ENCODE results near the gene LPXN.

DNA sequence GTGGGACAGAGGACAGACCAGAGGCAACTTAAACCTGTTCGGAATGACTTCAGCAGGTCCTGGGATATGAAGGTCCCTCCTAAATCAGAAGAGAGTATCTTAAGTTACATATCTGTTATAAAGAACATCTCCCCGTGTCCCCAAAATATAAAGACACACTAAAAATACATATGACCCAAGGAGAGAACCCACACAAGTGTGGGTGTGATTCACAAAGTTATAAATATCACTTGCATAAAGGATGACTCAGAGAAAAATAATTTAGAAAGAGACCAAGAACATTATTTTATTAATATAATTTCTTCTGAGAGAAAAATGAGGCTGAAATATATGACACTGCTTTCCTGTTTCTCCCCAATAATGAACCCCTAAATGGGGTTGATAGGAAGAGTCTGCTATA is 82.0 kb downstream of the LPXN start:
- no peak for TF ChIP-seq EZH2 (optimal IDR thresholded peaks at IDR 0.05; ENCODE audit: low read depth, low read length)
- TF ChIP-seq, protein P1, sequence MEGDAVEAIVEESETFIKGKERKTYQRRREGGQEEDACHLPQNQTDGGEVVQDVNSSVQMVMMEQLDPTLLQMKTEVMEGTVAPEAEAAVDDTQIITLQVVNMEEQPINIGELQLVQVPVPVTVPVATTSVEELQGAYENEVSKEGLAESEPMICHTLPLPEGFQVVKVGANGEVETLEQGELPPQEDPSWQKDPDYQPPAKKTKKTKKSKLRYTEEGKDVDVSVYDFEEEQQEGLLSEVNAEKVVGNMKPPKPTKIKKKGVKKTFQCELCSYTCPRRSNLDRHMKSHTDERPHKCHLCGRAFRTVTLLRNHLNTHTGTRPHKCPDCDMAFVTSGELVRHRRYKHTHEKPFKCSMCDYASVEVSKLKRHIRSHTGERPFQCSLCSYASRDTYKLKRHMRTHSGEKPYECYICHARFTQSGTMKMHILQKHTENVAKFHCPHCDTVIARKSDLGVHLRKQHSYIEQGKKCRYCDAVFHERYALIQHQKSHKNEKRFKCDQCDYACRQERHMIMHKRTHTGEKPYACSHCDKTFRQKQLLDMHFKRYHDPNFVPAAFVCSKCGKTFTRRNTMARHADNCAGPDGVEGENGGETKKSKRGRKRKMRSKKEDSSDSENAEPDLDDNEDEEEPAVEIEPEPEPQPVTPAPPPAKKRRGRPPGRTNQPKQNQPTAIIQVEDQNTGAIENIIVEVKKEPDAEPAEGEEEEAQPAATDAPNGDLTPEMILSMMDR (IDR thresholded peaks at IDR 0.05; ENCODE audit: low read length): no peak

Measured in MM.1S (cell line).